GM12874 (cell line): ENCODE results near the gene DIPK1A.
A peak's percentile ranks its signal among the peaks of the same experiment; 100 is the strongest.

Experiments used
- CTCF ChIP-seq: IDR thresholded peaks from 2 replicates; pipeline ENCODE4 v1.5.1; 2011; ENCODE audit warnings: low read depth, mild to moderate bottlenecking, control low read depth, low read length, moderate library complexity; ENCODE audit not compliant: insufficient read depth

The DIPK1A gene

GRCh38 chr1:92964998-92965397 is 3.7 kb upstream of the DIPK1A start:
- no peak for TF ChIP-seq CTCF

- no peak for TF ChIP-seq CTCF
These were observed 3.1 kb upstream of the DIPK1A start for GRCh38 chr1:92964316-92964715.

GRCh38 chr1:92961896-92962752 is 862 bp upstream of the DIPK1A start:
- TF ChIP-seq CTCF = no peak

GRCh38 chr1:92960395-92961130 is 699 bp downstream of the DIPK1A start:
- peak; percentile 66 for TF ChIP-seq CTCF

- TF ChIP-seq CTCF = no peak
These were observed 2.9 kb downstream of the DIPK1A start for GRCh38 chr1:92958203-92958970.

GRCh38 chr1:92957030-92957734 is 4.1 kb downstream of the DIPK1A start:
- no peak for TF ChIP-seq CTCF
